NCI-H1417 (cell line): ENCODE measurements around the gene AJUBA.
"Not testable (repeated sequence)": the region's sequence is repeated elsewhere in the genome, so short reads cannot be mapped to it uniquely, and the experiment has no call there.

Experiments
- DNase-seq, 3 experiments: peaks; one replicate each; lab custom pipeline; 2025; lab: John Stamatoyannopoulos, UW

AJUBA gene

DNA sequence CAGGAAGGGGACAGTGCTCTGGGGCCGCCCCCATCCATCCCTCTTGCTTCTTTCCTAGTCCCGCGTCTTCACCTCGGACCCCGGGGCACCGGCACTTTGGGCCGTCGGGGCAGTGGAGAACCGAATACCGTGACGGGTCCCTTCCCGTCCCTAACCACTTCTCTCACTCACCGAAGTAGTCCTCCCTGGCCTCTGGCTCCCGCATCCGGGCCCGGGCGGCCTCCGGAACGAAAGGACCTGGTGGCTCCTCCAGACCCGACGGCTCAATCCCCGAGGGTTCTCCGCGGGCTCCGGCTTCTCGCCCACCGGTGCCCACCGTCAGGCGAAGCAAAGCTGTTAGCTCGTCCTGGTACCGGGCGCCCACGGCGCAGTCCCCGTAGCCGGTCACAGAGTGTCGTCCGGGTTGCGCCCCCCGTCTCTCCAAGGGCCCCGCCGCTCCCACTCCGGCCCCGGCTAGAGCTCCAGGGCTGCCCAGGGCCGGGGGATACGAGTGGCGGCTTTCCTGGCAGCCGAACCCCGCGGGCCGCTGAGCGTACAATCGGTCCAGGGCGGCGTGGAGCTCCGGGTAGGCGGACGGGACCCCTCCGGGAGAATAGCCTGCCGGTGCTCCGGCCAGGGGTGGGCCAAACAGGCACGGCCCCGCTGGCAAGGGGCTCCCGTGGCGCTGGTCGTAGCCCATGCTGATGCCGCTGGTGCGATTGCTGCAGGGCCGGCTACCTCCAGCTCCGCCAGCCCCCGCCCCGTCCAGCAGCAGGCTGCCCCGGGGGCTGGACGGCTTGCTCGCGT, 1.1 kb downstream of the AJUBA start:
- no peak for DNase-seq

DNA sequence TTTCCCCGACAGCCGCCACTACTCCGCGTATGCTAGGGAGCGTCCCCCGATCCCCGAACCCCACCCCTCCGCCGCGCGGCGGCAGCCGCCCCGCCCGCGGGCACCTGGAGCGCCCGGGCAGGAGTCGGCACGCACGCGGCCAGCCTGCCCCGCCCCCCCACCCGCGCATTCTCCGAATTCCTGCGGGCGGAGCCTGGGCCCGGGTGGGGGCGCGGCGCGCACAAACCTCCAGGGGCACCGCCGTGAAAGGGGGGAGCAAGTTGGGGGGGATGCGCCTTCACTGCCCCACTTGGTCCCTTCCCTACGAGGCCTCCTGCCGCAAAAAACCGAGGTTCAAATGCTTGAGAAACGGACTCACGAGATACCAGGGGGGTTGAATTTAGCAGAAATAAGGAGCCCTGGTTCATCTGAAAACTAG, 1.7 kb downstream of the AJUBA start:
- DNase-seq = no peak

DNA sequence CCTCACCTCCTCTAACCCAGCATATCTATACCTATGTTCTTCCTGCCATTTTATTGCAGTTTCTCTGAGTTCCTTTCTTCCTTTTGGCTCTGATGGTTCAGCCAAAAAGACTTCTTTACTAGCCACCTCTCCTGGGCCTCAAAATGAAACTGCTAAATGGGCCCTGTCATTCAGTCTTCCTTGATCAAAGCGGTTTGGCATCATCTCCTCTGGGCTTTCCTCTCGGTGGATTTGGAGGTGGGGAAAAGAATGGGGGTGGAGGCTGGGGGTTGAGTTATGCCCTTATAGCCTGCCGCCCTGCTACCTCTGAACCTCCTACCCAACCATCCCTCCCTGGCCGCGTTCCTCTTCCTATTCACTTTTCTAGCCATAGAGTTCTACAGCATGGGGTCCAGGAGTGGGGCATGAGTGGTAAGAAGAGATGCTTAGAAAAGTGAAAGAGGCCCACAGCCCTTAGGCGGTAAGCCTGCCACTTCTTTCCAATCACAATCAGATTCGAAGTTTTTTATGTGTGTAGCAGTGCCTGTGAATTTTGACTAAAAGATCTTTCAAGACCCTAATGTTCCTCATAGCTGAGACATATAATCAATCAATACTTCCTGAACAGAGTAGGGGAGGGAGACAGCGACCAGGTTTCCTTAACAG, 2.5 kb downstream of the AJUBA start:
- DNase-seq = no peak

DNA sequence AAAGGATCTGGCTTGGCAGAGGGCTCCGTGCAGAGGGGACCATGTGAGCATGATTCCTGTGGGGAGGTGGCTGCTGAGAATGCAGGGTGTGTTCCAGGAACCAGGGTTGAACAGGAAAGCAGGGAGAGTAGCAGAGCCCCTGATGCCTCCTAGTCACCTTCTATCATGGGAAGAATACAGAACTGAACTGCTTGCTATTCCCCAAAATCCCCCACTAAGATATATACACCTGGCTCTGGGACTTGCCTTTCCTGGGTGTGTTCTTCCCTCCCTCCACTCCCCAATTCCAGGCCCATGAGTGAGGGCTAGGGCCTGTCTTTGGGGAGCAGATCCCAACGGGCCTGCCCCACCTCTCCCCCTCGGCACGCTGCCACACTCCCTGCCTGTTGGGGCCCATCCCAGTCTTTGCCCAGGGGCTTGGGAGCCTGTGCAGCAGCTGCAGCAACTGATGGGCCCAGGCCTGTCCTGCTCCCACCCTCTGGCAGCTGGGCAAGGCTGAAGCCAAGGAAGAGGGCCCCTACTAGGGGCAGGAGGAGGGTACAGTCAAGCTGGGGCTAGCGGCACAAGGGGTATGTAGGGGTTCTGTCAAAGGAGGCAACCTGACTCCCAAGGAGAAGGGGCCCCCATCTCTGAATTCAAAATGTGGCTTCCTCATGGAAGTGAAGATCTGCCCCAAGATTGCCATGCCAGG, 3.2 kb downstream of the AJUBA start:
- no peak for DNase-seq

DNA sequence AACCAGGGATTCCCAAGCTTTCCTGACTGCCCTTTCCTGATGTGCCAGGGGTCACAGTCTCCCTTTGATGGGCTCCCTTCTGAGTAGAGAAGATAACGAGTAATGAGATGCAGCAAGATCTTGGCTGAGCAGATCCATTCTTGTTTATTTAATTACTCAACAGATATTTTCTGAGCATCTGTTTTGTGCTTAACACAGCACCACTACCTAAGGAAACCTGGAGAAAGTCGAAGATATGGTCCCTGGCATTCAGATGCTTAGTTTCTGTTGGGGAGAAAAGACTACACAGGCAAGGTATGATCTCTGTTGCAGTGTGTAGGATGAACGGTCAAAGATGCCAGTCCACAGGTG, 3.9 kb downstream of the AJUBA start:
- DNase-seq = no peak

DNA sequence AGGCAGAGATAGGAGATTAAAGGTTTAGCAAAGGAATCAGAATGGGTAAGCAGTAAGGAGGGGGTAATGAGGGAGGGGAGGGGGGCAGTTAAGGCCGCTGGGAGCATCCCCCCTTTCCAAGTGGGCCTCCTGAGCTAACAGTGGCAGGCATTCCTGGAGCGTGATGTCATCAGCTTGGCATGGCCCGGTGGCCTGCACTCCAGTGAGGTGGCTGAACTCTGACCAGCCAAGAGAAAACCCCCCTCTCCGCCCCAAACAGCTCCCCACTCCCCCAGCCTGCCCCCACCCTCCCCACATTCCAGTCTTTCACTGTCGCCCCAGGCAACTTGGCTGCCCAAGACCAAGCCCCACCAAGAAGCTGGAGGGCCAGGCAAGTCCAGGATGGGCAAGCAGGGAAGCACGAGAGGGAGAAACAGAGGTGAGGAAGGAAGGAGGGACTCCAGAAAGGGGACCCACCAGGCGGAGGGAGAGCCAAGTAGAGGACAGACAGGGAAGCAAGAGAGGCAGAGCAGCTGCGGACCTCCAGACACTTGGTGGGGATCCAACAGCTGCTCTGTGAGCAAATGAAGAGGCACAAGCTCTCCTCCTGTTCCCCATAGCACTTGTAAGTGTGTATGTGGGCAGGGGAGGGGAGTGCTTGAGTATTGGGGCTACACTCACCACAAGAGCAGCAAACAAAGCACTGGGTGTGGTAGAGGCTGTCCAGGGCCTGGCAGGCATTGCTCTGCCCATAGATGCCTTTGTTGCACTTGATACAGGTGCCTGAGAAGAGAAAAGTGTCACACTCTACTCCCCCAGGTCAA, 4.5 kb downstream of the AJUBA start:
- no peak for DNase-seq

DNA sequence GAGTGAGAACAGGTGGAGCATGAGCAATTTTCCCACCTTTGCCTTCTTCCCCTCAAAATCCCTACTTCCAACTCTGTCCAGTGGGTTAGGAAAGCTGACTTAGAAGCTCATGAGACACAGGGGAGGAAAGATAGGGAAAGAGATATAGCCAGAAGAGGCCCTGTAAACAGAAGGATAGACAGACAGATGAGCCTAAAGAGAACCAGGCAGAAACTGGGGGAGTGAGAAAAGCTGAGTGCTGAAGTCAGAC, 5.0 kb downstream of the AJUBA start:
- DNase-seq = no peak

DNA sequence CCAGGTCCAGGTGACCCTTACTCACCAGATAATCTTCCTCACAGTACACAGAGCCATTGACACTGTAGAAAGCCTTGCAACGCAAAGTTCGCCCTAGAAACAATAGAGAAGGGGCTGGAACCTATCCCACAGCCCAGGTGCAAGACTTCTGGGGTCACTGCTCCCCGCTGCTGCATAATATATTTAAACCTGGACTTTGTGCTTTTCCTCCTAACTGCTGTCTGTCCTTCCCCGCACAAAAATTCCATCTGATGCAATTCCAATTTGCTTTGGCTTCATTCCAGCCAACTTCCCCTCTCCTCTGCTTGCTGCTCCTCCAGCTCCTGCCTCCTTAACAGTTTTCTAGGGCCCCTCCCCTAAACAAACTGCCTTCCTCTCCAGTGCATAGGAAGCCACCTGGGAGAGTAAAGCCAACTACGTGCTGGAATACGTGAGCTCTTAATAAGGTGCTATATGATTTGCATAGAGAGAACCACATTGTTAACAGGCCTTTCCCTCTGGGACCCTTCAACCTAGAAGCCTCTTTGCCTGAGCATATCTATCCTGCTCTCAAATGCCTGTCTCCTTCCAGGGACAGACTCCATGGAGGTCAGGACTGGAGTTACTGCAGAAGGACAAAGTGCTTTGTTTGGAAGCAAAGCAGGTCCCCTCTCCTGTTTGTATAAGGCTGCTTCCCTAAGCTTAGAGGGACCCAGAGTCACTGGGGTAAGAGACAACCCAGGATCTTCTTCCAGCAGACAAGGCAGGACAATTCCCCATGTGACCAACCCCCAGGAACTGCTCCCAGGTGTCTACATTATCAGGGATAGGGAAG, 5.5 kb downstream of the AJUBA start:
- DNase-seq = peak in 1 of 3 experiments; percentile 29

DNA sequence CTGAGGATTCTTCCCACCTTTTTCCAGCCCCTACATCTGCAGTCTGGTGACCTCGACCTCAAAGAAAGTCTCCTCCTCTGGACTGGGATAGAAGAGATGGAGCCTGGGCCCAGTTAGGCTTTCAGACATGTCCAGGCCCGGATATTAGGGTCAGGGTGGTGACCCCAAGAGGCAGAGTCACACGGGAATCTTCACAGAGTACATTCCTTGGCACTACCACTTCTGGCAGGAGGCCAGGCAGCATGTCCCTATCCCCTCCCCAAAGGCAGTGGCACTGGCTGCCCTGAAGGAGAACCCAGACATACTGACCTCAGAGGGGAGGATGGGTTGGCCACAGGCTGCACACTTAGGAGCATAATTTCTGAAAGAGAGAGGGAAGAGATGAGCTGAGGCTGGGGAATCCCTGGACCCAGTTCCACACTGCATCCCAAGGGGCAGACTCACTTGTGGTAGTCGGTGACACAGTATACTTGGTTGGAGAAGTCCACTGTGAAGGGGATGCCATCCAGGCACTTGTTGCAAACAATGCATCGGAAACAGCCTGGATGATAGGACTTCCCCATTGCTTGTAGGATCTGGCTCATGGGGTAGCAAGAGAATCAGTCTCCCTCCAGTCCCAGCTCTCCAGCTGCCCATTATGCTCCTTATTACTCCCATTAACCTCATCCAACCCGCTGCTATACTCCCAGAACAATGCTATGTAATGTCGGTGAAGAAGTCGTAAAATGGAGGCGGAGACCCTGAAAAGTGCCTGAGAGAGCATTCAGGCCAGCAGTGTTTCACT, 7.6 kb downstream of the AJUBA start:
- peak in 1 of 3 experiments; percentile 24 for DNase-seq

DNA sequence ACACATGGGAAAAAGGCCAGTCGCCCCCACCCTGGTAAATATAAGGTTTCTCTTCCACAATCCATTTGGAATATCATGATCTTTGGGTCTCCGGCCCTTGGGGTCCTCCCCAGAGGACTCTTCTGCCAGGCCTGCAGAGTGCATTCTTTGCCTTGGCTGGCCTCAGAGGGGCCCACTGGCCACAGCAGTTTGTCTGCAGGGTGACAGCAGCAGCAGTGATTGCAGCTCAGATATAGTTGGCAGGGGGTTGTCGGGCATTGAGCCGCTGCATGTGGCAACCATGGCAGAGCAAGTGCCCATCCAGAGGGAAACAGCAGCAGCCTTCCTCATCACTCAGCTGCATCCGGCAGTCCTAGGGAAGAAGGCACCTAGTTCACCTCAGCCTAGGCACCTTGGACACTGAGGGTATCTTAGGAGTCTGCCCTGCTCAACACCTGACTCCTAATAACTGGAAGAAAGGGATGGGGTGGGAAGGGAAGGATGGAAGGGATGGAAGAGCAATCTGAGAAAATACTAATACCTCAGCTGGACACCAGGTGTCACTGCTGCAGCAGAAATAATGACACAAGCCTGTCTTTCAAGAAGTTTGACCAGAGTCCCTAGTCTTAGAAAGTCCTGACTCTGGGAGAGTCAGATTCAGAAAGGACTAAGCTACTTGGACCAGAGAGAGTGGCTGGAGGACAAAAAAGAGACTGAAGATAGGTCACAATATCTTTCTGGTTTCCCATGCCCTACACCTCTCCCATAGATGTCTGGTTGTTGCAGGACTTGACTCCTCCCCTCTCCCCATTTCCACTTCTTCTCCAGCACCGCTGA, 8.9 kb downstream of the AJUBA start:
- DNase-seq = peak; percentile 21 to 70 (median 58)

DNA sequence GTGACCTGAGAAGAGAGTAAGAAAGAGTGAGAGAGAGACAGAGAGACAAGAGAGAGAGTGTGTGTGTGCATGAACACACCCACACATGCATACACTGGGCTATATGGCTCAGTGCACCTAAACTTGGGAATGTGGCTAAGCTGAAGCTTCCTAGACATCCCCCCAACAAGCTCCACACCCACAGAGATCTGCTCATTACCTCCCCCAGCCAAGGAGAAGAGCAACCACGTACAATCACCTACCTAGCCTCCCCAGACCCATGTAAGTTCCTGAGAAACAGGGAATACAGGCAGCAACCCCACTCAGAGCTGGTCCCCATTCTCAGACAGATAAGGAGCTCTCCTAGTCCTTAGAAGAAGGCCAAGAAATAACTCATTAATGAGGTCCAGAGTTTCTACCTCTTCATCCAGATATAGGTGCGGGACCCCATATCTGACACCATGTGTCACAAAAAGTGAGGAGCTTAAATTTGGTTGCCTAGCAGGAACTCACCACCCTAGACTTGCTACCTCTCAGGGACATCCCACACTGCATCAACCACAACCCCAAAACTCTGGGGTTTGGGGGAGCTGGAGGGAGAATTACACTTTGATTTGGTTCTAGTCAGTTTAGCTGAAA, 9.9 kb downstream of the AJUBA start:
- DNase-seq = no peak

DNA sequence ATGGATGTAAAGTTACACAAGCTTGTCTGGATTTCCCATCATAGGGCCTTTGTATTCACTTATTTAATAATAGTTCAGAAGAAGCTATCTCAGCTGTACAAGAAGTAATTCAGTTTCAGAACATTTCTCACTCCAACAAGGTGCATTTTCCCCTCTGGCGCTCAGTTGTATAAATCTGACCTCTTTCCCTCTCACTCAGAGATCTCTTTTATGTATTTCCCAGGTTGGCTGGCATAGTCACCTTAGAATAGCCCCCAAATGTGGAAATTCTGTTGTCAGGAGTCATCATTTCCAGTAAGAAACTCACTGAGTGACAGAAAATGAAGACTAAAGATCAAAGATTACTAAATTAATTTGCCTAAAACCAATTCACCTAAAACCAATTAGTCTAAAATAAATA, 11.2 kb downstream of the AJUBA start:
- DNase-seq = no peak

DNA sequence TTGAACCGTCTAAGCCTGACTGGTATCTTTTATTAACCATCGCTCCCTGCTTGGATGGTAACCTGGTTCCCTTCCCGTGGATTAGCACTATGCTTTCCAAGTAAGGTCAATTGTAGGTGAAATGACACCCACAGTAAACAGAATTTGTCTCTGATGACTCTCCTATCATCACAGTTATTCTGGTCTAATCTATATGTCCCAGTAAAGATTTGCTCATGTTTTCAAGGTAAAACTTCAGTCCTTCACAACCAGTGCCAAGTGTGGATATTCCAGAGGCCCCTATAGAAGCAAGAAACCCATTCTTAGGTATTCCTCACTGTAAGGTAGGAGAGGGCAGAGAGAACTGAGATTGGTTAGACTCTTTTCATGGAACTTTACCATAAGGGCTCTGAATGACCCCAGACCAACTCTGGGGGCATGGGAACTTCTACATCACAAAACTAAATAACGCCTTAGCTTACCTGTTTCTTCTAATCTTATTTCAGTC, 15.5 kb downstream of the AJUBA start:
- no peak for DNase-seq

DNA sequence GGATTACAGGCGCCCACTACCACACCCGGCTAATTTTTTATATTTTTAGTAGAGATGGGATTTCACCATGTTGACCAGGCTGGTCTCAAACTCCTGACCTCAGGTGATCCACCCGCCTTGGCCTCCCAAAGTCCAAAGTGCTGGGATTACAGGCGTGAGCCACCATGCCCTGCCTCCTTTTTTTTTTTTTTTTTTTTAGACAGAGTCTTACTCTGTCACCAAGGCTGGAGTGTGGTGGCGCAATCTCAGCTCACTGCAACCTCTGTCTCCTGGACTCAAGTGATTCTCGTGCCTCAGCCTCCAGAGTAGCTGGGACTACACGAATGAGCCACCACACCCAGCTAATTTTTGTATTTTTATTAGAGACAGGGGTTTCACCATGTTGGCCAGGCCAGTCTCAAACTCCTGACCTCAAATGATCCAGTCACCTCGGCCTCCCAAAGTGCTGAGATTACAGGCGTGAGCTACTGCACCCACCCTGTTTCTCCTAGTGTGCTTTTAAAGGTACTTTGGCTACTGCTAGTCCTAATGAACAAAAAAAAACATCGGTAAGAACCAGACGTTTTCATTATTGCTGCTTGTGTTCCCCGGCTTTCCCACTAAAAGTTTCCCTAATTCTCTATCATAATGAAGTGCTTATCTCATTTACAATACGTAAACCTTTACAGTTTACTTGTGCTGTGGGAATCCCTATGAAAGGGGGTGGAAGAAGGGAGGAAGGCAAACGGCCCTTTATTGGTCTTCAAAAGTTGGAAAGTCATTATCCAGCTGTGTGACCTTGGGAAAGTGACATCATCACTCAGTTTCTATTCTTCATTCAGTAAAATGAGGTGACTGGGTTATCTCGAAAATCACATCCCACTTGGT, 16.2 kb downstream of the AJUBA start:
- not testable (repeated sequence) for DNase-seq

DNA sequence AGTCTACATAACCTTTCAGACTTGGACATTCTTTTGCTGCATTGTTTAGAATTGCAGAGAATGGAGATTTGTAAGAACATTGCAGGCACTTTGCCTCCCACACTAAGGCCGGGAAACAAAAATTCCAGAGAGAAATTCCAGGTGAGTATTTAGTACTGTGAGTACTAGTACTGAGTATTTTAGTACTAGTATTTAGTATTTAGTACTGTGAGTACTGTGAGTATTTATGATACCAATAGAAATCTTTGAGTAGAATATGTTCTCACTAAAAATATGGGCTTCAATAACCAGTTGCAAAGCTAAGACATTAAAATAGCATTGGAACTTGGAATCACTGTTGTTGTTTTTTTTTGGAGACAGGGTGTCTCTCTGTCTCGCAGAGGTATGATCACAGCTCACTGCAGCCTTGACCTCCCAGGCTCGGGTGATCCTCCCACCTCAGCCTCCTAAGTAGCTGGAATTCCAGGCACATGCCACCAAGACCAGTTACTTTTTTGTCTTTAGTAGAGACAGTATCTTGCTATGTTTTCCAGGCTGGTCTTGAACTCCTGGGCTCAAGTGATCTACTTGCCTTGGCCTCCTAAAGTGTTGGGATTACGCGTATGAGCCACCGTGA, 20.2 kb downstream of the AJUBA start:
- DNase-seq = no peak

DNA sequence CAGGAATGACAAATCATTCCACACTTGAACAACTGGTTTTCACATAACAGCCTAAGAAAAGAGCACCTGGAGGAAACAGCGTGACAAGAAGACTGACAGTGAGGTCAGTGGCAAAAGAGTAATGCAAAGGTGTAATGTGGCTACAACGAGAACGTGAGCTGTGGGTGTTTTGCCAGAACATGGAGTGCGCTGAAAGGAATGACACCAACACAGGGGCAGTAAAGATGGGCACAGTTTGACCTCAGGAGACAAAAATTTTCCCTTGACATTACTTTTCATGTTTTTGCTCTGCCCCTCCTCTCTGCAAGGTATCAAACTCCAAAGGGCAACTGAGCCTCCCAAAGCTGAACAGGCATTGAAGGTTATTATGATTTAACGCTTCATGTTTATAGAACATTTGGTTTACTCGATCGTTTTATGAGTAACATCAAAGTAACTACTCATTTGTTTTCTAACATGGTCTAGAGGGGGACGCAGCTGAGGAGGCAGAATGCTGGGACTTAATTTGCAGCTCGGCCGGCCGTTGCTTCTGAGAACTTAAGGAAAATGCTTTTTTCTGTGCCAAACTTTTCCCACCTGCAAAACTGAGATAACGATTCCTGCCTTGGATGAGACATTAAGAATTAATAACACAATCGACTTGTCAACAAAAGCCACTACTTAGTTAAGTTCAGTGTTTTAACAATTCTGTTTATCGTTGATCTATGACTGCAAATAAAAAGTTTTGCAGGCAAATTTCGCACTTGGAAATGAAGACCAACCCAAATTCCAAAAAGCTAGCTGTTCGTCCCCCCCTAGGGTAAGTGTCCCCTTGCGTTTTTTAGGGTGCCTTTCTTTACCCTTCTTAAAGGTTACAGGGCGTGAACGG, 26.4 kb downstream of the AJUBA start:
- DNase-seq = peak in 1 of 3 experiments; percentile 36

DNA sequence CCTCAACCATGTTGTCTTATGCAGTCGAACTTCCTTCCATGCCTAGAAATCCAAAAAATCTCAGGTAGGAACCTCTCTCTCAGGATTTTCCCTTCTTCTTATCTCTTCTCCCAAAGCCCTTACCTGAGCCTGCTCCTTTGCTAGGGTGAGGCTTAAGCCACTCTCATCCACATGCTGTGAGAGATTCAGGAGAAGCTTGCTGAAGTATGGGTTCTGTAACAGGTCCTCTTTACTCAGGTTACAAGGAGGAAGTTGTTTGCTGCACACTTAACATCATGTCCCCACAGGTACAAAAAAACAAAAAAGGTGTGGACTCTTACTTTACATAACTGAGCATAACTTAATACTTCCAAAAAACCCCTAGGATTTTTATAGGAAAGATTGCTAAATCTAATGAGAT, 29.9 kb downstream of the AJUBA start:
- no peak for DNase-seq
